Activated naive CD4-positive, alpha-beta T cell treated with anti-CD3 and anti-CD28 coated beads, Interleukin-2, amount 50 U/mL, for 72 hours (primary cell): ENCODE data around the gene HBA1. TPM values are rescaled to one million over a fixed set of nuclear protein-coding genes. Genes with fewer than 3 reads are reported as not detected.
A peak's percentile ranks its signal among the peaks of the same experiment; 100 is the strongest.

Experiments used
- ATAC-seq, 2 donors: fragments of 150-1000 bp; cut with Tn5 transposase; 2 replicates each; pipeline ENCODE4 v1.10.0; 2021; ENCODE audit warnings: mild to moderate bottlenecking in 2 of 2, moderate library complexity in 2 of 2
- DNase-seq, 2 donors: peaks; one replicate each; pipeline ENCODE4 v3.0.0; 2021 to 2022; ENCODE audit warnings: low spot score in 2 of 2
- H3K27ac Mint-ChIP-seq, 2 donors: one replicate each; pipeline ENCODE4 v1.8.0; 2022; ENCODE audit warnings: mild to moderate bottlenecking in 2 of 2, mixed read lengths in 2 of 2
- H3K36me3 Mint-ChIP-seq, 2 donors: one replicate each; pipeline ENCODE4 v1.8.0; 2022; ENCODE audit warnings: mixed read lengths in 2 of 2
- H3K9me3 Mint-ChIP-seq, 2 donors: one replicate each; pipeline ENCODE4 v1.8.0; 2022; ENCODE audit warnings: mixed read lengths in 2 of 2
- total RNA-seq, 2 donors: library from RNA; stranded (reverse); gene quantifications; one replicate each; pipeline ENCODE4 v1.2.3, GENCODE V29; 2022

HBA1 gene
- total RNA-seq, 2 donors from 2014 or later, result not detected

DNA sequence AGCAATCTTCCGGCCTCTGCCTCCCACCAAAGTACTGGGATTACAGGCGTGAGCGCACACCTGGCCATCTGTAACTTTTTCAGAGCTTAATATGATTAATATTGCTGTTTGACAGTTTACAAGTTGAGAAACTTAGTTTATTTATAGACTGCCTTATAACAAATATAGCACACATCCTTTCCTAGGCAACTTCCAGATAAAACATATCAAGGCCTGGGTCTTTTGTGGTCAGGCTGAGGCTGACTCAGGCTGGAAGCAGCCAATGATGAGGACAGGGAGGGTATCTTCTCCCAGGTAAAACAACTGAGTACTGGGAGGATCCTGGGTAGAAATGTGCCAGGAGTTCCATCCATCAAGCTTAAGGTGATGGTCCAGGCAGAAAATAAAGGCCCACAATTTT lies 36.5 kb downstream of the HBA1 start:
- ATAC-seq, result no peak

GRCh38 chr16:220021-220420 lies 43.5 kb downstream of the HBA1 start:
- no peaks in the 10 kb centered on the region for H3K36me3 Mint-ChIP-seq
- peak overlapping the region in 1 of 2 donors; percentile 47 for H3K27ac Mint-ChIP-seq
- ATAC-seq (no peak), DNase-seq (no peak)
- H3K9me3 Mint-ChIP-seq, result no peaks in the 10 kb centered on the region

More for the DNA sequence above, 36.5 kb downstream of the HBA1 start:
- H3K9me3 Mint-ChIP-seq, result no peaks in the 10 kb centered on the region
- H3K36me3 Mint-ChIP-seq, result peaks cover 3 to 6% of the 10 kb centered on the region in 2 donors
- DNase-seq, result no peak
- peak overlapping the region in 1 of 2 donors; percentile 68 for H3K27ac Mint-ChIP-seq

Other genes starting within 250 kb of the HBA1 start
- 10 to 100 TPM; 40.6 to 44.3 TPM for gene POLR3K, start 123.1 kb upstream of the HBA1 start, total RNA-seq
- gene SNRNP25, start 122.9 kb upstream of the HBA1 start, total RNA-seq, result 10 to 100 TPM; 47.6 to 53.4 TPM
- under 1 TPM; 0.23 to 0.47 TPM for gene RHBDF1, start 104.0 kb upstream of the HBA1 start, total RNA-seq
- 10 to 100 TPM; 32.6 to 65.6 TPM for gene MPG, start 98.5 kb upstream of the HBA1 start, total RNA-seq
- 10 to 100 TPM; 27.4 to 51.3 TPM for gene NPRL3, start 38.0 kb upstream of the HBA1 start, total RNA-seq
- gene HBZ, start 24.0 kb upstream of the HBA1 start, total RNA-seq, result not detected
- gene HBM, start 10.7 kb upstream of the HBA1 start, total RNA-seq, result not detected
- gene HBA2, start 3.8 kb upstream of the HBA1 start, total RNA-seq, result not detected
- 1 to 10 TPM in 1 of 2 donors, not detected in 1; 2.1 TPM for gene HBQ1, start 3.8 kb downstream of the HBA1 start, total RNA-seq
- 10 to 100 TPM; 66.1 to 88.3 TPM for gene LUC7L, start 52.8 kb downstream of the HBA1 start, total RNA-seq
- gene FAM234A, start 58.1 kb downstream of the HBA1 start, total RNA-seq, result 10 to 100 TPM in 1 of 2 donors, 1 to 10 TPM in 1; 3.8 to 11.5 TPM
- gene RGS11, start 99.3 kb downstream of the HBA1 start, total RNA-seq, result under 1 TPM in 1 of 2 donors, not detected in 1; 0.14 TPM
- gene ARHGDIG, start 103.9 kb downstream of the HBA1 start, total RNA-seq, result not detected
- not detected for gene PDIA2, start 106.5 kb downstream of the HBA1 start, total RNA-seq
- 10 to 100 TPM; 21.4 to 22.8 TPM for gene AXIN1, start 176.0 kb downstream of the HBA1 start, total RNA-seq
- 10 to 100 TPM; 77.9 to 97.7 TPM for gene MRPL28, start 193.9 kb downstream of the HBA1 start, total RNA-seq
- 10 to 100 TPM; 18.5 to 46.1 TPM for gene PGAP6, start 205.3 kb downstream of the HBA1 start, total RNA-seq
- 10 to 100 TPM; 15.6 to 58.4 TPM for gene NME4, start 220.5 kb downstream of the HBA1 start, total RNA-seq
- 10 to 100 TPM; 12.6 to 14.6 TPM for gene DECR2, start 225.2 kb downstream of the HBA1 start, total RNA-seq
- gene RAB11FIP3, start 249.0 kb downstream of the HBA1 start, total RNA-seq, result 10 to 100 TPM; 18.6 to 32.0 TPM